K562 (cell line): ENCODE measurements around the gene FANCG. TPM values are rescaled to one million over a fixed set of nuclear protein-coding genes. Genes with fewer than 3 reads are reported as not detected.

ENCODE experiments used
- ATF6 ChIP-seq: sonication (generic); formaldehyde crosslinking; IDR thresholded peaks from 2 replicates; pipeline ENCODE4 v1.4.0; 2020; ENCODE audit warnings: mild to moderate bottlenecking, missing genetic modification reagents
- BDP1 ChIP-seq: IDR thresholded peaks from 3 replicates; pipeline ENCODE4 v1.6.1; 2011; ENCODE audit not compliant: insufficient read length, insufficient read depth
- ERF ChIP-seq: fragments of 450-650 bp; formaldehyde crosslinking; IDR thresholded peaks from 2 replicates; pipeline ENCODE4 v1.4.0; 2020; ENCODE audit warnings: mild to moderate bottlenecking, mixed read lengths
- FOXK2 ChIP-seq, 2 experiments: fragments of 450-650 bp; IDR thresholded peaks in 1 of 2; conservative IDR thresholded peaks in 1 of 2; 2 replicates each; pipeline ENCODE4 v1.6.1; 2016; ENCODE audit warnings: low read depth in 2 of 2, mild to moderate bottlenecking in 1 of 2
- JUND ChIP-seq, 2 experiments: IDR thresholded peaks; 2 replicates in 1 of 2; 3 replicates in 1 of 2; pipeline ENCODE4 v1.6.1; 2011; ENCODE audit warnings: borderline replicate concordance in 2 of 2, low read depth in 2 of 2, low read length in 2 of 2, improper control_type of control experiment in 1 of 2, missing biosample characterization in 1 of 2, missing genetic modification characterization in 1 of 2, missing genetic modification reagents in 1 of 2
- KDM2B ChIP-seq: fragments of 250-450 bp; sonication (Bioruptor Pico); IDR thresholded peaks from 2 replicates; pipeline ENCODE4 v1.8.0; 2021; ENCODE audit warnings: mild to moderate bottlenecking, moderate library complexity
- KDM4B ChIP-seq, 2 experiments: fragments of 450-650 bp in 1 of 2; sonication (generic) in 1 of 2; IDR thresholded peaks; 2 replicates each; pipeline ENCODE4 v1.6.1; 2016 to 2017; ENCODE audit warnings: borderline replicate concordance in 2 of 2, antibody characterized with exemption in 1 of 2, low read depth in 1 of 2, mild to moderate bottlenecking in 1 of 2
- KHSRP ChIP-seq: fragments of 450-650 bp; IDR thresholded peaks from 2 replicates; pipeline ENCODE4 v1.6.1; 2017
- MAX ChIP-seq: sonication (generic); formaldehyde crosslinking; IDR thresholded peaks from 2 replicates; pipeline ENCODE4 v1.9.0; 2022; ENCODE audit warnings: mild to moderate bottlenecking, missing genetic modification reagents
- MTA1 ChIP-seq: fragments of 450-650 bp; IDR thresholded peaks from 2 replicates; pipeline ENCODE4 v1.6.1; 2017; ENCODE audit warnings: borderline replicate concordance
- MTA2 ChIP-seq: fragments of 450-650 bp; IDR thresholded peaks from 2 replicates; pipeline ENCODE4 v1.6.1; 2016; ENCODE audit warnings: low read depth
- PTRF ChIP-seq: fragments of 450-650 bp; IDR thresholded peaks from 2 replicates; pipeline ENCODE4 v1.6.1; 2016; ENCODE audit warnings: mild to moderate bottlenecking, missing genetic modification characterization, missing compliant biosample characterization
- RBM39 ChIP-seq: fragments of 200-400 bp; formaldehyde crosslinking; optimal IDR thresholded peaks from 2 replicates; pipeline ENCODE3; 2018; ENCODE audit warnings: low read depth, low read length
- SIN3B ChIP-seq: fragments of 450-650 bp; IDR thresholded peaks from 2 replicates; pipeline ENCODE4 v1.6.1; 2017; ENCODE audit warnings: low read depth, mild to moderate bottlenecking, moderate library complexity
- SMARCA5 ChIP-seq: fragments of 450-650 bp; IDR thresholded peaks from 2 replicates; pipeline ENCODE4 v1.6.1; 2016
- SOX6 ChIP-seq: fragments of 450-650 bp; IDR thresholded peaks from 2 replicates; pipeline ENCODE4 v1.6.1; 2014; ENCODE audit warnings: mild to moderate bottlenecking
- TCF3 ChIP-seq: sonication (generic); formaldehyde crosslinking; IDR thresholded peaks from 2 replicates; pipeline ENCODE4 v1.4.0; 2020; ENCODE audit warnings: mild to moderate bottlenecking, missing genetic modification reagents
- TEAD1 ChIP-seq, 2 experiments: fragments of 450-650 bp in 1 of 2; sonication (generic) in 1 of 2; formaldehyde crosslinking; IDR thresholded peaks; 2 replicates each; pipeline versions ENCODE4 v1.4.0 to v1.8.0; 2020 to 2022; ENCODE audit warnings: mild to moderate bottlenecking in 2 of 2, missing genetic modification reagents in 1 of 2
- ZNF583 ChIP-seq: fragments of 250-450 bp; sonication (Bioruptor Pico); IDR thresholded peaks from 2 replicates; pipeline ENCODE4 v1.4.0; 2020
- polyA plus RNA-seq, 8 experiments: library from polyadenylated mRNA; depleted of rRNA in 4 of 8; stranded (reverse) in 5 of 8; unstranded in 3 of 8; fragments of >200 nt; fragmentation: Nextera tagmentation in 2 of 8; fragmentation: Illumina TruSeq in 1 of 8; extraction: Ambion mirVana in 2 of 8; extraction: Trizol in 1 of 8; gene quantifications; 2 replicates each; pipeline versions ENCODE4 v1.2.1 to v1.2.3, GENCODE V29; 2011 to 2014; ENCODE audit warnings: inconsistent platforms in 1 of 8, missing spikeins in 1 of 8
- total RNA-seq, 7 experiments: library from RNA; depleted of rRNA in 6 of 7; stranded (reverse); fragments of >200 nt in 6 of 7; fragmentation: Illumina TruSeq in 2 of 7; extraction: Trizol in 2 of 7; gene quantifications; 2 replicates each; pipeline versions ENCODE4 v1.2.1 to v1.2.3, GENCODE V29; 2011 to 2021; ENCODE audit warnings: low replicate concordance in 1 of 7
- TF ChIP-seq, protein P1 (sequence below): fragments of 200-800 bp; sonication (Bioruptor generic); IDR thresholded peaks from 2 replicates; pipeline ENCODE4 v1.6.1; 2017; ENCODE audit warnings: missing genetic modification characterization, missing compliant biosample characterization
- TF ChIP-seq, protein P2 (sequence below): IDR thresholded peaks from 2 replicates; pipeline ENCODE4 v1.6.1; 2011; ENCODE audit warnings: borderline replicate concordance, low read depth, mild to moderate bottlenecking, moderate library complexity, low read length; ENCODE audit not compliant: insufficient read depth, poor library complexity, severe bottlenecking

The FANCG gene
- total and polyA plus RNA-seq, 9 of the 15 experiments (the other 6 are each of a cell fraction or from before 2014, with no cell fraction given): 7.5 to 43.9 (median 31.0) TPM

DNA sequence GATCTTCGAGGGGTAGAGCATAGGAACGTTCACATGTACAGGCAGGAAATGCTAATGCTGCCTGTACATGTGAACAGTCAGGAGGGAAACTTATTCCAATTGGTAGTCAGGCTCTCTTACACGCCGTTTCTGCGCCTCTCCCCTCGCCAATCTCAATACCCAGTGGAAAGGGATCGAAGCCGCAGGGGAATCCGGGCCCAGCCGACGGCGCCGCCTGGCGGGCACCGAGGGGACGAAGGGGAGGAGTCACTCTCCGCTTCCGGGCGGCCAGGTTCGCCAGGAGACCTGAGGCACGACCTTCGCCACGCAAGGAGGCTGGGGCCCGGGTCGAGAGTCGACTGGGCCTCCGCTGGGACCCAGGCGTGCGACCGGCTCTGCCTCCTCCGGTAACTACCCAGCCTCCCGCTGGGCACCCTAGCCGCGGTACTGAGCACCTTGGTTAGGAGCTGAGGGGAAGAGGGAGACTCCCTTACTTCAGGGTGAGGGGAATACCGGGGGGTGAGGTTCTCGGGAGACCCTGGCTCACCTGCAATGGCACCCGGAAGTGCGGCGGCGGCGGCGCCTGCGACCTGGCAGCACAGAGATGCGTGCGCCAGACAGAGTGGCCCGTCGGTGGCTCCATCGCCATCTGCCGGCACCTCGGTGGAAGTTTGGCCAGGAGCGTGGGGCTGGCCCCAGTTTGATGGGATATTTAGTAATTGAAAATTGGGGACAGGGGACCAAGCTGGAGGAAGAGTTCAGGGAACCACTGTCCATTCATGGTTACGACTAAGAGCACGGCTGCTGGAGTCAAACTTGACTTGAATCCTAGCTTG lies 16.5 kb upstream of the FANCG start, which contains the start of gene PIGO (continued):
- TF ChIP-seq KHSRP (no peak), SOX6 (peak; percentile 37; the same call in 1 of the 2 replicates), ATF6 (CRISPR knock-in tag) (no peak), TCF3 (CRISPR knock-in tag) (no peak), MTA2 (no peak), MTA1 (peak; percentile 55; the same call in 1 of the 2 replicates), JUND (IDR thresholded peaks at IDR 0.05; ENCODE audit: borderline replicate concordance, low read depth, low read length) (peak; percentile 24; the same call in 1 of the 2 replicates), JUND (tag; IDR thresholded peaks at IDR 0.05; ENCODE audit: borderline replicate concordance, low read depth, low read length) (no peak), KDM4B (IDR thresholded peaks at IDR 0.05; ENCODE audit: borderline replicate concordance in 2 of 2, low read depth in 1 of 2) (peak in 1 of 2 experiments; percentile 59; a peak in 1 of 4 replicates), KDM2B (CRISPR knock-in tag) (no peak), ERF (CRISPR knock-in tag) (0 out of 2 replicates have a peak, but pooled peaks have one; percentile 45), TEAD1 (CRISPR knock-in tag; IDR thresholded peaks at IDR 0.05) (peak in 1 of 2 experiments; percentile 58; a peak in 1 of 4 replicates), RBM39 (peak; percentile 57), PTRF (tag) (no peak), BDP1 (no peak), ZNF583 (no peak), FOXK2 (conservative IDR thresholded peaks at IDR 0.05 in 1 of 2, IDR thresholded peaks at IDR 0.05 in 1 of 2; ENCODE audit: low read depth in 2 of 2) (peak in 1 of 2 experiments; percentile 15; a peak in 1 of 4 replicates), MAX (CRISPR knock-in tag) (peak; percentile 55), SMARCA5 (peak; percentile 33; the same call in 1 of the 2 replicates), SIN3B (peak; percentile 73; the same call in 1 of the 2 replicates)
- TF ChIP-seq, protein P1, sequence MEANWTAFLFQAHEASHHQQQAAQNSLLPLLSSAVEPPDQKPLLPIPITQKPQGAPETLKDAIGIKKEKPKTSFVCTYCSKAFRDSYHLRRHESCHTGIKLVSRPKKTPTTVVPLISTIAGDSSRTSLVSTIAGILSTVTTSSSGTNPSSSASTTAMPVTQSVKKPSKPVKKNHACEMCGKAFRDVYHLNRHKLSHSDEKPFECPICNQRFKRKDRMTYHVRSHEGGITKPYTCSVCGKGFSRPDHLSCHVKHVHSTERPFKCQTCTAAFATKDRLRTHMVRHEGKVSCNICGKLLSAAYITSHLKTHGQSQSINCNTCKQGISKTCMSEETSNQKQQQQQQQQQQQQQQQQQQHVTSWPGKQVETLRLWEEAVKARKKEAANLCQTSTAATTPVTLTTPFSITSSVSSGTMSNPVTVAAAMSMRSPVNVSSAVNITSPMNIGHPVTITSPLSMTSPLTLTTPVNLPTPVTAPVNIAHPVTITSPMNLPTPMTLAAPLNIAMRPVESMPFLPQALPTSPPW (CRISPR knock-in tag): peak; percentile 57; the same call in 1 of the 2 replicates
- TF ChIP-seq, protein P2, sequence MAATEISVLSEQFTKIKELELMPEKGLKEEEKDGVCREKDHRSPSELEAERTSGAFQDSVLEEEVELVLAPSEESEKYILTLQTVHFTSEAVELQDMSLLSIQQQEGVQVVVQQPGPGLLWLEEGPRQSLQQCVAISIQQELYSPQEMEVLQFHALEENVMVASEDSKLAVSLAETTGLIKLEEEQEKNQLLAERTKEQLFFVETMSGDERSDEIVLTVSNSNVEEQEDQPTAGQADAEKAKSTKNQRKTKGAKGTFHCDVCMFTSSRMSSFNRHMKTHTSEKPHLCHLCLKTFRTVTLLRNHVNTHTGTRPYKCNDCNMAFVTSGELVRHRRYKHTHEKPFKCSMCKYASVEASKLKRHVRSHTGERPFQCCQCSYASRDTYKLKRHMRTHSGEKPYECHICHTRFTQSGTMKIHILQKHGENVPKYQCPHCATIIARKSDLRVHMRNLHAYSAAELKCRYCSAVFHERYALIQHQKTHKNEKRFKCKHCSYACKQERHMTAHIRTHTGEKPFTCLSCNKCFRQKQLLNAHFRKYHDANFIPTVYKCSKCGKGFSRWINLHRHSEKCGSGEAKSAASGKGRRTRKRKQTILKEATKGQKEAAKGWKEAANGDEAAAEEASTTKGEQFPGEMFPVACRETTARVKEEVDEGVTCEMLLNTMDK: peak; percentile 92
